ENCODE measurements around the gene SLC6A20. TPM values are rescaled to one million over a fixed set of nuclear protein-coding genes. Genes with fewer than 3 reads are reported as not detected.

The SLC6A20 gene
- total RNA-seq, 1 experiment from 2014 or later: 0.09 TPM

DNA sequence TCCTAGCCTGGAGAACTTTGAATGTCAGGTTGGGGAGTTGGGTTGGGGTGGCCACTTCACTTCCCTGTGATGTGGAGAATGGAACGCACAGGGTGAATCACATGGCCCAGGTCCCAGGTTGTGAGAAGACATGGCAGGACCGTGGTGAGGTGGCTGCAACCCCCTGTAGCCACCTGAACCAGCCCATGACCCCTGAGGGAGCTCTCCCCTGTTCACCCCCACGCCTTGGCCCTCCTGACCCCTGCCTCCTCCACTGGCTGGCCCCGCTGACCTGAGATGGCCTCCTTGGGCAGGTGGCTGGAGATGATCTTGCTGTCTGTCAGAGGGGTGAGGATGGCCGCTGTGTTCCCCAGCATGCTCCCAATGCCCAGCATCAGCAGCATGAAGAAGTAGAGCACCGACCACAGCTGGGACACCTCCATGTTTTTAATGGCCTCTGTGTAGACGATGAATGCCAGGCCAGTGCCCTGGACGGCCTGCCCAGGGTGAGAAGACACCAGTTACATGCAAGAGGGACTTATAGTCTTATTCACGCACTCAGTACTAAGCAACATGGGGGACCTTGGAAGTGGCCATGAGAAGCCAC is 31.0 kb downstream of the SLC6A20 start:
- H3K4me3 Mint-ChIP-seq: no peak overlapping the region

More for the DNA sequence above, 31.0 kb downstream of the SLC6A20 start:
- Histone ChIP-seq H4K91ac (ENCODE audit: insufficient read length, low read depth, low read length) (no peak overlapping the region), H3K4me2 (ENCODE audit: insufficient read depth, insufficient read length, low read length) (no peak overlapping the region), H3K56ac (ENCODE audit: insufficient read length, low read depth, low read length) (no peak overlapping the region), H3K23me2 (ENCODE audit: insufficient read length, low read depth, low read length, poor library complexity, severe bottlenecking) (no peaks in the 10 kb centered on the region), H3K4me1 (ENCODE audit: insufficient read depth, low read length) (no peaks in the 10 kb centered on the region), H4K20me1 (ENCODE audit: control insufficient read depth, insufficient read depth, insufficient read length) (no peaks in the 10 kb centered on the region), H3K27ac (ENCODE audit: insufficient read length, low read depth, low read length) (no peak overlapping the region), H3K27me3 (ENCODE audit: insufficient read depth, low read length) (no peaks in the 10 kb centered on the region), H4K8ac (replicated peaks; ENCODE audit: insufficient read length, low read depth, low read length) (no peak overlapping the region), H3K14ac (ENCODE audit: insufficient read depth, low read length) (no peak overlapping the region; the same call in 1 of the 2 replicates), H3K9me3 (ENCODE audit: control insufficient read depth, low read depth, low read length) (no peaks in the 10 kb centered on the region), H2BK12ac (ENCODE audit: insufficient read length, low read depth, low read length) (no peak overlapping the region), H2BK5ac (ENCODE audit: insufficient read length, low read length) (no peak overlapping the region), H2AFZ (ENCODE audit: low read length) (no peak overlapping the region), H2BK20ac (ENCODE audit: low read depth, low read length, poor library complexity, severe bottlenecking) (no peak overlapping the region), H2BK15ac (ENCODE audit: low read depth, low read length) (no peak overlapping the region), H3T11ph (ENCODE audit: low read length) (no peak overlapping the region), H4K5ac (ENCODE audit: insufficient read length, low read depth, low read length) (no peak overlapping the region), H3K18ac (ENCODE audit: insufficient read length, low read depth, low read length) (no peak overlapping the region), H3K4ac (ENCODE audit: low read depth, low read length) (no peak overlapping the region), H3K79me2 (ENCODE audit: insufficient read depth, low read length) (no peaks in the 10 kb centered on the region), H2BK120ac (ENCODE audit: low read depth, low read length, poor library complexity, severe bottlenecking) (no peak overlapping the region), H3K23ac (ENCODE audit: insufficient read length, low read depth, low read length) (no peak overlapping the region), H2AK5ac (ENCODE audit: insufficient read length, low read length) (no peak overlapping the region), H3K9ac (ENCODE audit: extremely low read depth, insufficient read length, low read length) (no peak overlapping the region), H3K79me1 (ENCODE audit: insufficient read depth, low read depth, low read length, poor library complexity, severe bottlenecking) (no peaks in the 10 kb centered on the region)
- H3K4me1 Mint-ChIP-seq: peaks cover 13 to 14% of the 10 kb centered on the region in 2 experiments
- H3K36me3 Mint-ChIP-seq (ENCODE audit: insufficient read depth in 1 of 3, low read depth in 3 of 3): peaks cover 0 to 11% (median 2%) of the 10 kb centered on the region in 3 experiments; a peak in 3 of 7 replicates
- peaks cover 10 to 13% of the 10 kb centered on the region in 2 experiments; a peak in 4 of 5 replicates for H3K9me3 Mint-ChIP-seq
- H3K27ac Mint-ChIP-seq: no peak overlapping the region
- DNase-seq: no peak
- peaks cover 5% of the 10 kb centered on the region for H3K27me3 Mint-ChIP-seq (ENCODE audit: low read depth)
- TF ChIP-seq, protein P1, sequence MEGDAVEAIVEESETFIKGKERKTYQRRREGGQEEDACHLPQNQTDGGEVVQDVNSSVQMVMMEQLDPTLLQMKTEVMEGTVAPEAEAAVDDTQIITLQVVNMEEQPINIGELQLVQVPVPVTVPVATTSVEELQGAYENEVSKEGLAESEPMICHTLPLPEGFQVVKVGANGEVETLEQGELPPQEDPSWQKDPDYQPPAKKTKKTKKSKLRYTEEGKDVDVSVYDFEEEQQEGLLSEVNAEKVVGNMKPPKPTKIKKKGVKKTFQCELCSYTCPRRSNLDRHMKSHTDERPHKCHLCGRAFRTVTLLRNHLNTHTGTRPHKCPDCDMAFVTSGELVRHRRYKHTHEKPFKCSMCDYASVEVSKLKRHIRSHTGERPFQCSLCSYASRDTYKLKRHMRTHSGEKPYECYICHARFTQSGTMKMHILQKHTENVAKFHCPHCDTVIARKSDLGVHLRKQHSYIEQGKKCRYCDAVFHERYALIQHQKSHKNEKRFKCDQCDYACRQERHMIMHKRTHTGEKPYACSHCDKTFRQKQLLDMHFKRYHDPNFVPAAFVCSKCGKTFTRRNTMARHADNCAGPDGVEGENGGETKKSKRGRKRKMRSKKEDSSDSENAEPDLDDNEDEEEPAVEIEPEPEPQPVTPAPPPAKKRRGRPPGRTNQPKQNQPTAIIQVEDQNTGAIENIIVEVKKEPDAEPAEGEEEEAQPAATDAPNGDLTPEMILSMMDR (conservative IDR thresholded peaks at IDR 0.05): no peak
- WGBS (ENCODE audit: extremely low coverage, insufficient read length, low lambda C conversion rate): no CpG with 5 or more reads among the region's 9 CpGs
